Measurements from ENCODE around the gene MT2A. TPM values are rescaled to one million over a fixed set of nuclear protein-coding genes. Genes with fewer than 3 reads are reported as not detected.
A peak's percentile ranks its signal among the peaks of the same experiment; 100 is the strongest.

MT2A gene
- total and polyA plus RNA-seq, 2 of the 4 experiments (the other 2 are of a cell fraction), result 25.5 to 621 TPM

GRCh38 chr16:56632156-56632847, 23.9 kb downstream of the MT2A start, which contains the start of gene MT1M:
Gene MT1M (plus strand): TSS chr16:56632659. CDS start chr16:56632732, 73 bp downstream.
- POLR2A ChIA-PET (ENCODE audit: unreplicated experiment), result no interaction called here
- Histone ChIP-seq H3K56ac (ENCODE audit: extremely low read depth, insufficient read depth, low read length) (no peak within 1 kb of the TSS), H3K4me2 (ENCODE audit: low read depth, low read length) (no peak within 1 kb of the TSS), H3K4ac (ENCODE audit: low read depth, low read length) (no peak within 1 kb of the TSS), H3K4me1 (ENCODE audit: control insufficient read depth, insufficient read depth, low read length) (no peaks in the 10 kb centered on the region; the same call in 1 of the 2 replicates), H4K91ac (ENCODE audit: insufficient read depth, low read depth, low read length) (no peak within 1 kb of the TSS), H2BK5ac (ENCODE audit: low read depth, low read length, poor library complexity, severe bottlenecking) (no peak within 1 kb of the TSS), H2BK20ac (ENCODE audit: low read depth, low read length) (no peak within 1 kb of the TSS), H3K36me3 (ENCODE audit: control insufficient read depth, insufficient read depth, low read length) (no peaks in the 10 kb centered on the region), H3K9me1 (ENCODE audit: insufficient read depth, low read length) (no peaks in the 10 kb centered on the region), H4K20me1 (ENCODE audit: insufficient read depth, low read length) (no peaks in the 10 kb centered on the region), H3K27ac (ENCODE audit: insufficient read depth, low read length) (no peak within 1 kb of the TSS), H3K23ac (ENCODE audit: low read depth, low read length) (no peak within 1 kb of the TSS), H3K79me1 (ENCODE audit: low read depth in 1 of 2, low read length in 2 of 2) (no peaks in the 10 kb centered on the region), H2BK120ac (ENCODE audit: low read depth, low read length) (no peak within 1 kb of the TSS), H3K14ac (replicated peaks; ENCODE audit: low read depth, low read length) (no peak within 1 kb of the TSS), H3K9ac (ENCODE audit: low read depth, low read length) (no peak within 1 kb of the TSS), H4K8ac (ENCODE audit: low read depth in 2 of 2, low read length in 2 of 2) (no peak within 1 kb of the TSS), H3K27me3 (ENCODE audit: control insufficient read depth, insufficient read depth, low read length) (peaks cover 60% of the 10 kb centered on the region), H2AFZ (replicated peaks; ENCODE audit: low read length, poor library complexity) (peak within 1 kb of the TSS; percentile 56), H2BK15ac (ENCODE audit: low read depth, low read length) (no peak within 1 kb of the TSS), H2AK9ac (replicated peaks; ENCODE audit: low read depth, low read length, poor library complexity) (no peak within 1 kb of the TSS), H3K9me3 (ENCODE audit: control insufficient read depth, insufficient read depth, low read length) (peaks cover 2% of the 10 kb centered on the region; the same call in 1 of the 2 replicates), H4K5ac (ENCODE audit: low read depth, low read length) (no peak within 1 kb of the TSS), H3K18ac (ENCODE audit: low read depth, low read length) (no peak within 1 kb of the TSS), H3K4me3 (ENCODE audit: insufficient read depth, low read depth, low read length) (no peak within 1 kb of the TSS; the same call in 1 of the 2 replicates), H2AK5ac (ENCODE audit: low read depth, low read length) (no peak within 1 kb of the TSS)
- CTCF ChIA-PET, result no interaction called here
- dilution Hi-C loops (cut with HindIII; ENCODE audit: low sequenced_read_pairs, unreplicated experiment), result no loop called here
- intact Hi-C loops (cut with micrococcal nuclease), result no loop called here
- in situ Hi-C loops (cut with MboI; ENCODE audit: low sequenced_read_pairs), result no loop called here
- DNase-seq (no peak), ATAC-seq (ENCODE audit: low read depth) (peak; percentile 28; the same call in 1 of the 2 replicates)
- 18% methylated on average over 26 of the region's 61 CpGs; no CpG with 5 or more reads in 1 of the 2 experiments for WGBS, 2 experiments (ENCODE audit: extremely low coverage in 2 of 2, insufficient read length in 1 of 2)
- no TSS peak for BruUV-seq (replicated peaks)
- no peak for TF ChIP-seq NFE2L2 (IDR thresholded peaks at IDR 0.05; ENCODE audit: low read depth, low read length)
- TF ChIP-seq MAFK (IDR thresholded peaks at IDR 0.05; ENCODE audit: low read depth, low read length), result no peak
- TF ChIP-seq USF2 (IDR thresholded peaks at IDR 0.05; ENCODE audit: low read depth, low read length), result no peak
- TF ChIP-seq, protein P1, sequence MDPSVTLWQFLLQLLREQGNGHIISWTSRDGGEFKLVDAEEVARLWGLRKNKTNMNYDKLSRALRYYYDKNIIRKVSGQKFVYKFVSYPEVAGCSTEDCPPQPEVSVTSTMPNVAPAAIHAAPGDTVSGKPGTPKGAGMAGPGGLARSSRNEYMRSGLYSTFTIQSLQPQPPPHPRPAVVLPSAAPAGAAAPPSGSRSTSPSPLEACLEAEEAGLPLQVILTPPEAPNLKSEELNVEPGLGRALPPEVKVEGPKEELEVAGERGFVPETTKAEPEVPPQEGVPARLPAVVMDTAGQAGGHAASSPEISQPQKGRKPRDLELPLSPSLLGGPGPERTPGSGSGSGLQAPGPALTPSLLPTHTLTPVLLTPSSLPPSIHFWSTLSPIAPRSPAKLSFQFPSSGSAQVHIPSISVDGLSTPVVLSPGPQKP (IDR thresholded peaks at IDR 0.05; ENCODE audit: borderline replicate concordance, low read depth, low read length), result no peak
- no peak for TF ChIP-seq BHLHE40 (IDR thresholded peaks at IDR 0.05; ENCODE audit: low read depth, low read length)
